Measurements from ENCODE around the gene RCAN3.
"Not testable (repeated sequence)": the region's sequence is repeated elsewhere in the genome, so short reads cannot be mapped to it uniquely, and the experiment has no call there.

RCAN3 gene

DNA sequence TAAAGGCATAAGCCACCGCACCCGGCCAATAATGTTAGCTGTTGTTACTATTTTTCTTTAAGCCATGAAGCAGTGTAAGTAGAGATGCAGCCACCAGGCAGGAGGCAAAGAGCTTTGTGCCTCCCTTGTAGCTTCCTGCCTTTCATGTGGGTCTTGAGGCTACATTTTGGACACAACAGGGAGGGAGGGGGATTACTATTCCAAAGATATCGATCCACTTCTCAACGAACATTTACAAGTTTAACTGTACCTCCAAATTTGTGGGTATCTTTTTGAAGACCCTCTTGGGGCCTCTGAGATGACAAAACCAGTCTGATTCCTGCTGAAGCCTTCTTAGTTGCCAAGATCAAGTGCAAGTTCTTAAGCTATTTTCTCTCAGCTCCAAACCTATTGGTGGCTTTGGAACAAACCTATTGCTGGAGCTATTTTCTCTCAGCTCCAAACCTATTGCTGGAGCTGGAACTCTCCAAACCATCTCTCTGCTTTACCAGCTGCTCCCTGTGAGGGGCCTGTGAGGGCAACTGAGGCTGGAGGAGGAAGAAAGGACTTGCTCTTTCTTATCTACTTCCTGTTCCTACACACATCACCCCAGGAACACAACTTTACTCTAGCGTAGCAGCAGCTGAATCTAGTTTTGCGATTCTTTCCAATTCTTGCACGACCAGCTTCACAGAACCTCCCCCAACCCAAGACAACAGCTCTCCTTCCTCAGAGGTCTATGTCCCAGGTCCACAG lies 16.1 kb upstream of the RCAN3 start:
- DNase-seq (ENCODE audit: low read depth in 2 of 2) = no peak

DNA sequence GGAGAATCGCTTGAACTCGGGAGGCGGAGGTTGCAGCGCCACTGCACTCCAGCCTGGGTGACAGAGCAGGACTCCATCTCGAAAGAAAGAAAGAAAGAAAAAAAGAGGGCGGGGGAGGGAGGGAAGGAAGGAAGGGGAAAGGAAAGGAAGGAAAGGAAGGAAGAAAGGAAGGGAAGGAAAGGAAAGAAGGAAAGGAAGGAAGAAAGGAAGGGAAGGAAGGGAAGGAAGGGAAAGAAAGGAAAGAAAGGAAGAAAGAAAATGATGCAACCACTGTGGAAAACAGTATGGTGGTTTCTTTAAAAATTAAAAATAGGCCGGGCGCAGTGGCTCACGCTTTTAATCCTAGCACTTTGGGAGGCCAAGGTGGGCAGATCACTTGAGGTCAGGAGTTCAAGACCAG lies 15.2 kb upstream of the RCAN3 start:
- no peak for DNase-seq (ENCODE audit: low read depth in 2 of 2)

DNA sequence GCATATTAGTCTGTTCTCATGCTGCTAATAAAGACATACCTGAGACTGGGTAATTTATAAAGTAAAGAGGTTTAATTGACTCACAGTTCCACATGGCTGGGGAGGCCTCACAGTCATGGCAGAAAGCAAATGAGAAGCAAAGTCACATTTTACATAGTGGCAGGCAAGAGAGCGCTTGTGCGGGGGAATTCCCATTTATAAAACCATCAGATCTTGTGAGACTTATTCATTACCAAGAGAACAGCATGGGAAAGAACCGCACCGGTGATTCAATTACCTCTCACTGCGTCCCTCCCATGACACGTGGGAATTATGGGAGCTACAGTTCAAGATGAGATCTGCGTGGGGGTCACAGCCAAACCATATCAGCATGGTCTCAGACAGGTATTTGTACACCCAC lies 14.5 kb upstream of the RCAN3 start:
- DNase-seq (ENCODE audit: low read depth in 2 of 2) = peak; percentile 53 to 66

DNA sequence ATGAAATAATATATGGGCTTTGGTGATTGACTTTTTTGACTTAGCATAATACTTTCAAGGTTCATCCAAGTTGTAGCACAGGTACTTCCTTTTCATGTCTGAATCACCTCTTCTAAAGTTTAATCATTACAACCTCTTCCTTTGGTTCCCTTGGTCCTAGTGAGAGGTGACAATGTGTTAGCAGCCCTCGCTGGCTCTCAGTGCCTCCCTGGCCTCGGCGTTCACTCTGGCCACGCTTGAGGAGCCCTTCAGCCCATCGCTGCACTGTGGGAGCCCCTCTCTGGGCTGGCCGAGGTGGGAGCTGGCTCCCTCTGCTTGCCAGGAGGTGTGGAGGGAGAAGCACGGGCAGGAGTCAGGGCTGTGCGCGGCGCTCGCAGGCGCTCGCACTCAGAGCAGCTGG lies 13.0 kb upstream of the RCAN3 start:
- DNase-seq (ENCODE audit: low read depth in 2 of 2) = no peak

DNA sequence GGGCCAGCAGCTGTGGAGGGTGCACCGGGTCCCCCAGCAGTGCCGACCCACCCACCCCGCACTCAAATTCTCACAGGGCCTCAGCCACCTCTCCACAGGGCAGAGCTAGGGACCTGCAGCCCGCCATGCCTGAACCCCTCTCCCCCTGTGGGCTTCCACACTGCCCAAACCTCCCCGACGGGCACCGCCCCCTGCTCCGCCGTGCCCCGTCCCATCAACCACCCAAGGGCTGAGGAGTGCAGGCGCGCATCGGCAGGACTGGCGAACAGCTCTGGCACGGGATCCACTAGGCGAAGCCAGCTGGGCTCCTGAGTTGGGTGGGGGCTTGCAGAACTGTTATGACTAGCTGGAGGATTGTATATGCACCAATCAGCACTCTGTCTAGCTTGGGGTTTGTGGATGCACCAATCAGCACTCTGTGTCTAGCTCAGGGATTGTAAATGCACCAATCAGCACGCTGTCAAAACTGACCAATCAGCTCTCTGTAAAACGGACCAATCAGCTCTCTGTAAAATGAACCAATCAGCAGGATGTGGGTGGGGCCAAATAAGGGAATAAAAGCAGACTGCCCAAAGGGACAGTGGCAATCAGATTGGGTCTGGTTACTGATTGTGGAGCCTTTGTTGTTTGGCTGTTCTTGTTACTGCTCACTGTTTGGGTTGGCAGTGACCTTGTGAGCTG lies 12.4 kb upstream of the RCAN3 start:
- DNase-seq (ENCODE audit: low read depth in 2 of 2) = no peak

DNA sequence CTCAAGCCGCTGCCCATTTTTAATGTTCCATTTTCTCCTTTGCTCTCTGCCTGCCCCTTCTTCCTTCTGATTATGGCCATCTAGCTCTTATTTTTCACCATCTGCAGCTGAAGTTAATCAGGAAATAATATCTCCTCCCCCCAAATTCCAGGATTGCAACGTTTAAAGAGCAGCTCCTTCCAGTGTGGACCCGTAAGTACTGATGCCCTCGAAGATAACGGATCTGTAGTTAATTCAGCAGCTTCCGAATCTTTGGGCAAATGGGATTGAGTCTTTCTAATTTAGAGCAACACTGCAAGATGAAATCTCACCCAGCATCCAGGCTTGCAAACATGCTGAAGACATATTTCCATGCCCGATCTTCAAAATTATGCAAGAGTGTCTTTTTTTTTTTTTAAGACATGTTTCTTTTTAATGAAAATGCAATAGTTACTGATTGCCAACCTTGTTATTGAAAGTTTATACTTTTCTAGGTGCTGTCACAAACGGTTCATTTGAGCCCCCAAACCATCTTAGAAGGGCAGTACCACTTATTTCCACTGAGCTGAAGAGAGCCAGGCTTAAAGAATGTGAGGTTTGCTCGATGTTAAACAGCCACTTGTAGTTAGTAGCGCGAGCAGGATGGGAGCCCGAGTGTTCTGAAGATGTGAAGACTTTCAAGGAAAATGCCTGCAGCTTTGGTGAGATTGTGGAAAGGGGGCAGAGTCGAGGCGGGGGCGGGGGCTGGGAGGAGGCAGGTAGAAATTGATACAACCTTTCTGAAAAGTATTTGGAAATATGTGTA lies 10.9 kb upstream of the RCAN3 start:
- no peak for DNase-seq (ENCODE audit: low read depth in 2 of 2)

DNA sequence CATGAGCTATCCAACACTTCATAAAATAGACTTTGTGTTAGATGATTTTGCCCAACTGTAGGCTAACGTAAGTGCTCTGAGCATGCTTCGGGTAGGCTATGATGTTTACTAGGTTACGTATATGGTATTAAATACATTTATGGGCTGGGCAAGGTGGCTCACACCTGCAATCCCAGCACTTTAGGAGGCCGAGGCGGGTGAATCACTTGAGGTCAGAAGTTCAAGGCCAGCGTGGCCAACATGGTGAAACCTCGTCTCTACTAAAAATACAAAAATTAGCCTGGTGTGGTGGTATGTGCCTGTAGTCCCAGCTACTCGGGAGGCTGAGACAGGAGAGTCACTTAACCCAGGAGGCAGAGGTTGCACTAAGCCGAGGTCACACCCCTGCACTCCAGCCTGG lies 9.7 kb upstream of the RCAN3 start:
- not testable (repeated sequence) for DNase-seq (ENCODE audit: low read depth in 2 of 2)

DNA sequence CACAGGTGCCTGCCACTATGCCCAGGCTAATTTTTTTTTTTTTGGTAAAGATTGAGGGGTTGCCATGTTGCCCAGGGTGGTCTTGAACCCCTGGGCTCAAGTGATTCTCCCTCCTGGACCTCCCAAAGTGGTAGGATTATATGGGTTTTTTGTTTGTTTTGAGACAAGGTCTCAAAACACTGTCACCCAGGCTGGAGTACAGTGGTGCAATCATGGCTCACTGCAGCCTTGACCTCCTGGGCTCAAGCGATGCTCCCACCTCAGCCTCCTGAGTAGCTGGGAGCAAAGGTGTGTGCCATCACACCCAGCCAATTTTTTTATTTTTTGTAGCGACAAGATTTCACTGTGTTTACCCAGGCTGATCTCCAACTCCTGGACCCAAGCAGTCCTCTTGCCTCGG lies 8.9 kb upstream of the RCAN3 start:
- no peak for DNase-seq (ENCODE audit: low read depth in 2 of 2)

DNA sequence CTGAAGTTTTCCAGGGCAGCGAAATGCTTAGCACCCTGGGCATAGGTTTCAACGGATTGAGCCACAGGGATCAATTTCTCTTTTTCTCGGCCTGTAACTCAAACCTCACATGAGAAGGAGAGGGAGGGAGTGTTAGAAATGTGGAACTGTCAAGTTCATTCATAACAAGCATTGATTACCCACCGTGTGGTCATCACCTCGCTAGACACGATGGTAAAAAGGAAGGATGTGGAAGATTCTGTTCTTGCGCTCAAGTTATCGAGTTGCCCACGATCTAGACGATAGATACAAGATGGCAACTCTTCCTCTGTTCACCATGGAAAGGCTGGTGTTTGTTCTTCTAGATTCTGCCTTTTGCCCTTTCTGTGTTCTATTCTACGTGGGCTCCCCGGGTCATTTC lies 4.0 kb upstream of the RCAN3 start:
- DNase-seq (ENCODE audit: low read depth in 2 of 2) = no peak

DNA sequence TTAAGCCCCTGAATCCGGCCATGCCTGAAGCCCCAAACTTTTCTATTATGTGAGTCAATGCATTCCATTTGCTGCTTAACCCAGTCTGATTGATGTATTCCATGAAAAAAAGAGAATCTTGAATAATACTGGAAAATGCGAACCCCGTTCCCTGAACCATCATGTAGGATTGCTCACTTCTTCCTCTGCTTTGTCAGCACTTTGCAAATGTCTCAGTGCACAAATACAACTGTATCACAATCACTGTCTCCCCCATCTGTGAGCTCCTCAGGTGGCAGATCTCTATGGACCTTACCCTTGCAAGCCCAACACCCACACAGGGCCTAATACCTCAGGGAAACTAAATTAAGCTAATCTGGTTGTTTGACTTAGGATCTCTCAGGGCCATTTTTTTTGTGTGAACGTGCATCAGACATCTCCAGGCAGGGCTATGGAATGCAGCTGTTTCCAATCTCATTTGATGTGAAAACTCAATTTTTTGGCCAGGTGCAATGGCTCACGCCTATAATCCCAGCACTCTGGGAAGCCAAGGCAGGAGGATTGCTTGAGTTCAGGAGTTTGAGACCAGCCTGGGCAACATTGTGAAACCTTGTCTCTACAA lies 2.1 kb upstream of the RCAN3 start:
- DNase-seq (ENCODE audit: low read depth in 2 of 2) = no peak

DNA sequence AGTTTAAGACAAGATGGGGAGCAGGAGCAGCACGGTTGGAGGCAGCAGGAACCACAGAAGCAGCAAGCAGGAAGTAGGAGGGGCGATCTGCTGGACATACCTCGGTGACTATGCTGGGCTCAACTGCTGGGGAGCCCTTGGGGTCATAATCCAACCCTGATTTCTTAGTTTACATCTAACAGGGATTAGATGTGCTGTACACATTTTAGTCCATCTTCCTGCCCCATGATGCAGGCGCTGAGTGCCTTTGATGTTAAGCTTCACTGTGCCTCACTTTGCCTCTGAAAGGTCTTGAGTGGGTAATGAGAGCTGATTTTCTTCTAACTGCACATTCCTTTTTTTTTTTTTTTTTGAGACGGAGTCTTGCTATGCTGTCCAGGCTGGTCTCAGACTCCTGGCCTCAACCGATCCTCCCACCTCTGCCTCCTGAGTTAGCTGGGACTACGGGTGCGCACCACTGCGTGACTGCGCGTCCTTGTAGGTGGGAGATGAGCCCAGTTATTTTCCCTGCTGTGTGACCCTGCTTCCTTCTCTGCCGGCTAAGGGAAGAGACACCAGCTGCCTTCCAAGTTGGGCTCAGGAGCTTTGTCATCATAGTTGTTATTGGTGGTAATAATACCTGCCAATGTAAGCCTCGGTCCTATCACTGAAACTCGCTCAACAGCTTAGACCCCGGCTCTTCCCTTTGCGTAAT lies 1.1 kb upstream of the RCAN3 start:
- DNase-seq (ENCODE audit: low read depth in 2 of 2) = no peak

DNA sequence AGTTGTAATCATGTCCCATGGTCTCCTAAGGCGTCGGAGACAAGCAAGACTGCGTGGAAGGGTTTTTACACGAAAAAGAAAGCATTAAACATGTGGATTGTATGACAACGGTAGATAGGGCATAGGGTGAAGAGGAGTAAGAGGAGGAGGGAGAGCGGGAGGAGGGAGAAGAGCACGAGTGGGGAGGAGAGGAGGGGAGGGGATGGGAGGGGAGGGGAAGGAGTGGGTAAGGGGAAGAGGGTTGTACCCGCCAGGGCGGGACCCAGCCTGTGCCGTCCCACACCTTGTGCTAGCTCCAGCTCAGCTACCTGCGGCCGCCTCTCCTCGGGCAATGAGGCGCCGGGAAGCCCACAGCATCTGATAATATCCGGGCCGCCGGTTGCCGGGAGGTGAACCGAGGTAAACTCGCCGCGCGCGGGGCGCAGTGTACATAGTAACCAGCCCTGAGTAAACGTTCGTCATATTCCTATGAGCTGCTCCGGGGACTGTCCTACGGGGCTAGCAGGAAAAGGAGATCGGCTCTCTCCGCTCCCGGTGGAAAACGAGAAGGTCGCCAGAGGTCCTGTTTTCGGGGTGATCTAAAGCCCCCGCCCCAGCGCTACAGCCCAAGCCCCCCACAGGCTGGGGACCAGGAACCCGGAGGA lies 449 bp upstream of the RCAN3 start:
- DNase-seq (ENCODE audit: low read depth in 2 of 2) = peak; percentile 49 to 59

DNA sequence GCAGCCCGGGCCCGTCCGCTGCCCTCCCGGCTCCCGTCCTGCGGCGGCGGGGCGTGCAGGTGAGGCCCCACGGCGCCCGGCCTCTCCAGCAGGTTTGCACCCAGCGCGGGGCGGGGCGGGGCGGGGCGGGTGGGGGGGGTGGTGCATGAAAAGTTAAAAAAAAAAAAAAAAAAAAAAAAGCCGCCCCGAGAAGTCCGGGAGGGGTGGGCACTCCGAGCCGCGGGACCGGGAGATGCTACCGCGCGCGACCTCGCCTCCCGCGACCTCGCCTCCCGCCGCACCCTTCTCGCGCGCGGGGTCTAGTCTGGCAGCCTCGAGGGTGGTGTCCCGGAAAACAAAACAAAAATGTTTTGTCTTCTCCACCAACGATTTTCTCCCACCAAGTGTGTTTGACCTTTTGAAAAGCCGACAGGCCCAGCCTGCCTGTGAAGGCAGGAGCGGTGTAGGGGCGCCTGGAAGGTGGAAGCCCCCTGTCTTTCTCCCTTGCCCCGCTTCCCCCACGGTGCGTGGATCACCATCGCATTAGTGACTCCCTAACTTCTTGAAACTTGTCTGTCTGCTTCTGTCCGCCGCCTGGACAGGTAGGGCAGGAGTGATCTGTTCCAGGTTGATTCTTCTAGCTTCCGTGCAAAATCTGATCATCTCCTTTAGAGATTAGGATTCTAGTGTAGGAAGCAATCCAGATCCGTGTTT lies 569 bp downstream of the RCAN3 start:
- no peak for DNase-seq (ENCODE audit: low read depth in 2 of 2)

DNA sequence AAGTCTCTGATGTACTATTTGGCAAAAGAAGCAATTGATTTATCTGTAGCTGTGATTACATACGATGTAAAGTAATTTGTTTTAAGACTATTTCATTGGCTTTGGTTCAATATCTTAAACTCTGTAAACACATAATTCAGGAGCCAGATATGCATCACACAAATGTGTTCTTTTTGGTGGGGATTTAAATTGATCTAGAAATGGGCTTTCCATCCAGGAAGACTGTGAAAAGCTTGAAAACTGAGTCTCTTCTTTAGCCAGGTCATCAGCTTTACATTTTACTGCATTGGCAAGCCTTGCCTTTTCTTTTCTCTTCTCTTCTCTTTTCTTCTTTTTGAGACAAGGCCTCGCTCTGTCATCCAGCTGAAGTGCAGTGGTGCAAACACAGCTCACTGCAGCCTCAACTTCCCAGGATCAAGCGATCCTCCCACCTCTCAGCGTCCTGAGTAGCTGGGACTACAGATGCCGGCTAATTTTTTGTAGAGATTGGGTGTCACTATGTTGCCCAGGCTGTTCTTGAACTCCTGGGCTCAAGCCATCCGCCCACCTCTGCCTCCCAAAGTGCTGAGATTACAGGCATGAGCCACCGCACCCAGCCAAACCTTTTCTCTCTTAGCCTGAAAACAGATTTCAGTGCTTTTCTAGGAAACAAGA lies 1.4 kb downstream of the RCAN3 start:
- no peak for DNase-seq (ENCODE audit: low read depth in 2 of 2)

DNA sequence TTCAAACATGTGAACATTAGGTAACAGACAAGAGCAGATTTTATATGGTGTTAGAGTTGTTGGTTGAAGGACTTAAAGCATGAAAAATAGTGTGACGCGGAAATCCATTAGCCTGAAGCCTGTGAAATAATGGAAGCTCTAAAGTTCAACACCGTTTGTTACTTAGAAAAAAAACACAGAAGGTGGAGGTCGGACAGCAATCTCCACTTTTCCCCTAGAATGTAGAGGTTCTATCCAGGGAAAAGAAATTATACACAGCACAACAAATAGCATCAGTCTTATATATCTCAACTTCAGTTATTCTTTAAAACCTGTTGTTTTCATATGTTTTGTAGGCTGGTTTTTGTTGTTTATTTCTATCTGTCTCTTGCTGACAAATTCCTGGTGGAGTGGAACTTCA lies 1.9 kb downstream of the RCAN3 start:
- DNase-seq (ENCODE audit: low read depth in 2 of 2) = no peak

DNA sequence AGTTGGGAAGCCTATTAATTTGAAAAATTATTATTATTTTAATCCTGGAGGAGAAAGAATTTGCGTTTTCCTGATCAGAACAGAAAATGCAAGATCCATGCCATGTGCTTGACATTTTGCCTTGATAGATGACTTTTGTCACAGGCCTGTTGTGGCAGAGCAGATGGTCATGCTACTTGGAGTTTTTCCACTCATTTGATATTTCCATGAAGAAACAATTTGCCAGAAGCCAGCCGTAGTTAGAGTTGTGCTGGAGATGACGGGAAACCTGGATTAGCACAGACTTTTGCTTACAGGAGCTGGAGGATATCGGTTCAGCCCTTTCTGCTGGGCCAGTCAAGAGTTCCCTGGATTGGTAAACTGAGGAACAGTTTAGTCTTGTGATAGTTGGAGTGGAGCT lies 3.2 kb downstream of the RCAN3 start:
- DNase-seq (ENCODE audit: low read depth in 2 of 2) = no peak

DNA sequence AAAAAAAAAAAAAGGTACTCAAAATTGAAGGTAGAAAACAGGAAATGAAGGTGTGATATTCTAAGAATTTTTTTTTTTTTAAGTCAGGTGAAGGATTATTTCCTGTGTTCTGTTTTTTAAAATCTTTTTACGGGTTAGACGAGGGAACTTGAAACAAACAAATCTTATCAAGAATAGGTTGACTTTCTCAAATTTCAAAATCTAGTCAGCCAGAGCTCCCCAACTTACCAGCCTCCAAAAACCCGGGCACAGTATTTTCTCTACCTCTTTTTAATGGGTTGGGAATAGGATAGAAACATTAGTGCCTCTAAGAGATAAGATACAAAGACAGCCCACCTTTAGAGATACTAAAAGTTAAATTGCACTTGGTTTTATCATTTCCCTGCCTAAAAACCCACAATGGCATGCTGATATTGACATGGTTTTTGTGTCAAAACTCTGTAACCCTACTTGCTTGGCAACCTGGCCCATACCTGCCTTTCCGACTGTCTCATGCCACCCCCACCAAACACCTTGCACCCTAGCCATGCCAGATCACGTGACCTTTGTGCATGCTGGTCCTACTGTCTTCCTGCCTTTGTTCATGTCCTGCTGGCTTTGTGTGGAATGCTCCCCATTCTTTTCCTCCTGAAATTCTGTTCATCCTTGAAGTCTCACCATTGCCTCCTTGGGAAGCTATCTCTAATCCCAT lies 4.2 kb downstream of the RCAN3 start:
- no peak for DNase-seq (ENCODE audit: low read depth in 2 of 2)

DNA sequence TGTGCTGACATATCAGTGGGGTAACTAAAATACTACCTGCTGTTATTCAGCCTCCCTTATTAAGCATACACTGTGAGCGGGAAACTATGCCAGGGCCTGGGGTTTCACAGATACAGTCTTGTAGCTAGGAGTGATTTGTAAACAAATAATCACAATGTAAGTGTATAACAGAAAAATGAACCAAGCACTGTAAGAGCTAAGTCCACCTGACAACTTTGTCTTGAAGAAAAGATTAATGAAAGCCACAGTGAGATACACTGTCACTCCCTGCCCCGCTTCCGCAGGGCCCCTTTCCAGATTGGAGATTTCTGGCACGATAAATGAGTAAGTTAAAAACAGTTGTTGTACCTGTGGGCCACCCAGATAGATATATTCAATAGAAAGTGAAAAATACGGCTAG lies 4.8 kb downstream of the RCAN3 start:
- DNase-seq (ENCODE audit: low read depth in 2 of 2) = no peak

DNA sequence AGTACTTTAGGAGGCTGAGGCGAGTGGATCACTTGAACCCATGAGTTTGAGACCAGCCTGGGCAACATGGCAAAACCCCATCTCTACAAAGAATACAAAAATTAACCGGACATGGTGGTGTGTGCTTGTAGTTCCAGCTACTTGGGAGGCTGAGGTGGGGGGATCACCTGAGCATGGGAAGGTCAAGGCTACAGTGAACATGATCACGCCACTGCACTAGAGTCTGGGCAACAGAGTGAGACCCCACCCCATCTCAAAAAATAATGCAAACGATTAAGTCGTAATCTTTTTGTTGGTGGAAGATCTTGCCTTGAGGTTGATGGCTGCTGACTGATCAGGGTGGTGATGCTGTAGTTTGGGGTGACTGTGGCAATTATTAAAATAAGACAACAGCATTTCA lies 6.3 kb downstream of the RCAN3 start:
- no peak for DNase-seq (ENCODE audit: low read depth in 2 of 2)

DNA sequence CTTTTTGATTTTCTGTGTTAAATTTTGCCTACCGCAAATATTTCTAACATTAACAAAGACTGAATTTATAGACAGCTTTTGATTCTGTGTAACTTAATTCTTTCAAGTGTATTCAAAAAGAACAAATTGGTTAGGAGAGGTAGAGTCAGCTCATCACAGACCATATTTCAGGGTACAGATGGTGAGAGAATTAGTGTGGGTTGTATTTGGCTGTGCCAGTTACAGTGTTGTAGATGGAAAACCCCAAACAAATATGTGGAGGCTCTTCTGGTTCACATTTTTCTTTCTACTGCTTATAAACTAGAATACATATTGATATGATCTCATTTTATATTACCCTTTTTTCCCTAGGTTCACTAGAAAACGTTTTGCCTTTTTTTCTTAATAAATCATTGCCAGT lies 11.1 kb downstream of the RCAN3 start:
- no peak for DNase-seq (ENCODE audit: low read depth in 2 of 2)
